IPS-18c (cell line): Measurements from ENCODE around the gene MAGI2.

Experiments
- H3K4me3 ChIP-seq: 2 replicates; pipeline ENCODE4 v1.7.0; 2013; ENCODE audit warnings: low read depth, mild to moderate bottlenecking, low read length, moderate library complexity; ENCODE audit not compliant: insufficient read depth
- H3K9me3 ChIP-seq: one replicate; pipeline ENCODE4 v1.6.1; 2013; ENCODE audit warnings: mild to moderate bottlenecking, low read length, moderate library complexity; ENCODE audit not compliant: control insufficient read depth, insufficient read depth

The MAGI2 gene

GRCh38 chr7:79258826-79259225 is 194.6 kb downstream of the MAGI2 start:
- no peaks in the 10 kb centered on the region for H3K9me3 ChIP-seq
- no peak overlapping the region for H3K4me3 ChIP-seq

GRCh38 chr7:79257959-79258358 is 195.5 kb downstream of the MAGI2 start:
- H3K4me3 ChIP-seq: no peak overlapping the region
- H3K9me3 ChIP-seq: no peaks in the 10 kb centered on the region

DNA sequence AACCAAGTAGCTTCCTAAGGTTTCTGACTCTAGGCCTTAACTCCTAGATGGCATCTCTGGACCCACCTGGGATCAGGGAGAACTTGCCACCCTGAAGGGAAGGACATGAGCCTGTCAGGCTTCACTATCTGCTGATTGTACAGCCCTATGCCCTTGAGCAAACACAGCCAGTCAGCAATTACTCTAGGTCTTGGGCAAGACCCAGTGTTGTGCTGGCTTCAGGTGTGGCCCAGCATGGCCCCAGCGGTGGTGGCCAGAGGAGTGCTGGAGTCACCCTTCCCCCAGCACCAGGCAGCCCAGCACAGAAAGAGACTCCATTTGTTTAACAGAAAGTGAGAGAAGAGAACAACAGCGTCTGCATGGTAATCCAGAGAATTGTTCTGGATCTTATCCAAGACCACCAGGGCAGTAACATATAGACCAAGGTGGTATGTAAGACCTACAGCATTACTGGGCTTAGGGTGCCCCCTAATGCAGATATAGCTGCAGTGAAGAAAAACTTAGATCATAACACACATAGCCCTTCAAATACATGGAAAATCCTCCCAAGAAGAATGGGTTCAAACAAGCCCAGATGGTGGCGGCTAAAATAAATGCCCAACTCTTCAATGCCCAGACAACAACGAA is 207.7 kb downstream of the MAGI2 start:
- no peaks in the 10 kb centered on the region for H3K9me3 ChIP-seq
- H3K4me3 ChIP-seq: no peak overlapping the region

DNA sequence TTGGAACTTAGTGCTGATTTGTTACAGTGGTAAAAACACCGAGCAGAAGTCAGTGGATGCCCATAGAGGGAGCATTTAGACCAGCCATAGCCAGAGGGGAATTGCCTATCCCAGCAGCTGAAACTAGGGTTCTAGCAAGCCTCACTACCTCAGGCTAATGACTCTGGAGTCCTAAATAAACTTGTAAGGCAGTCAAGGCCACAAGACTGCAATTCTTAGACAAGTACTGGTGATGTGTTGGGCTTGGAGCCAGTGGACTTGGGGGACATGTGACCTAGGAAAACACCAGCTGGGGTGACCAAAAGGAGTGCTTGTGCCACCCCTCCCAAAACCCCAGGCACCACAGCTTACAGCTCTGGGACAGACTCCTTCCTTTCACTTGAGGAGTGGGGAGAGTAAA is 209.0 kb downstream of the MAGI2 start:
- Histone ChIP-seq H3K9me3 (no peaks in the 10 kb centered on the region), H3K4me3 (no peak overlapping the region)

DNA sequence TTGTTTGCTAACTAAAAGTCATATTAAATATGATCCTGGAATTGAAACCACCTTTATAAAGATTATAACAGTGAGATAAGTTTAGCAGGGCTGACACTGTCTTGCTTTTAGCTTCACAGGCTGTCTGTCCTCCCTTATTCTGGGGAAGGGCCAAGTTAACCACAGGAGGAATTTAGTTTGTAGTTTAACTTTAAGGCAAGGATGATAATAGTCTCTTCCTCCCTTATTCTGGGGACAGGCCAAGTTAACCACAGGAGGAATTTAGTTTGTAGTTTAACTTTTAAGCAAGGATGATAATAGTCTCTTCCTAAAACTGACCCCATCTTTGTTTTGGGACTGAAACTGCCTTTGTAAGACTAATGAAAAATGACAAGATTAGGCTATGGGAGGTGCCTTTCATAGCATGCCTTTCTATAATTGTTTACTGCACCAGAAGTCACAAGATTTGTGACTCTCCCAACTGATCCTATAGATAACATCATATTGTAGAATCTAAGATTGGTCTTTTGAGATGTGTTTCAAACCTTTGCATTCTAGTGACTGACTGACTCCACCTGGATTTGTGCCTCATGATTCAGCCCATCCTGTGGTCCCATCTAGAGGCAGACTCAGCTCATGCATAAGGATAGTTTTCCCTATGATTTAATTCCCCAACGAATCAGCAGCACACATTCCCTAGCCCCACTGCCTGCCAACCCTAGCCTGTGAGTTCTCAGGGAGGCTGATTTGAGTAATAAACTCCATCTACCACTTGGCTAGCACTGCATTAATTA is 212.0 kb downstream of the MAGI2 start:
- Histone ChIP-seq H3K9me3 (no peaks in the 10 kb centered on the region), H3K4me3 (no peak overlapping the region)

- Histone ChIP-seq H3K9me3 (no peaks in the 10 kb centered on the region), H3K4me3 (no peak overlapping the region)
These were observed 213.1 kb downstream of the MAGI2 start for GRCh38 chr7:79240413-79240812.

GRCh38 chr7:79236352-79237028 is 217.0 kb downstream of the MAGI2 start:
- no peak overlapping the region for H3K4me3 ChIP-seq

GRCh38 chr7:79227044-79227443 is 226.4 kb downstream of the MAGI2 start:
- H3K9me3 ChIP-seq: no peaks in the 10 kb centered on the region
- H3K4me3 ChIP-seq: no peak overlapping the region

More at GRCh38 chr7:79236352-79237028, 217.0 kb downstream of the MAGI2 start:
- no peaks in the 10 kb centered on the region for H3K9me3 ChIP-seq

DNA sequence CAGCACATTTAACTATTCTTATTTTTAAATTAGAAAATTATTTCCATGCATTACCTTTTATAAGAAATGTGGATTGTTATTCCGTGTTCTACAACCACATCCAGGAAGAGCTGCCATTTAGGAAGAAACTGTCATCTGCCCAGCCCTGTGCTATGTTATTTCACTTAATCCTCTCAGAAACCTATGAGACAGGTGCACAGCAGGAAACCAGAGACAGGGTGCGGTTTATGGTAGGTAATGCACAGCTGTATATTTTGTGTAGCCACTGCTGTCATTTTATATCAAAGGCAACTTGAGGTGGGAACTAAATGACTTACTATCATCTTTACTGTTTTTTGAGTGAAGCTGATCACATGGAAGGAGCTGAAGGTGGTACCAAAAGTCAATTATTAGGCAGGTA is 232.3 kb downstream of the MAGI2 start:
- no peak overlapping the region for H3K4me3 ChIP-seq
- no peaks in the 10 kb centered on the region for H3K9me3 ChIP-seq

DNA sequence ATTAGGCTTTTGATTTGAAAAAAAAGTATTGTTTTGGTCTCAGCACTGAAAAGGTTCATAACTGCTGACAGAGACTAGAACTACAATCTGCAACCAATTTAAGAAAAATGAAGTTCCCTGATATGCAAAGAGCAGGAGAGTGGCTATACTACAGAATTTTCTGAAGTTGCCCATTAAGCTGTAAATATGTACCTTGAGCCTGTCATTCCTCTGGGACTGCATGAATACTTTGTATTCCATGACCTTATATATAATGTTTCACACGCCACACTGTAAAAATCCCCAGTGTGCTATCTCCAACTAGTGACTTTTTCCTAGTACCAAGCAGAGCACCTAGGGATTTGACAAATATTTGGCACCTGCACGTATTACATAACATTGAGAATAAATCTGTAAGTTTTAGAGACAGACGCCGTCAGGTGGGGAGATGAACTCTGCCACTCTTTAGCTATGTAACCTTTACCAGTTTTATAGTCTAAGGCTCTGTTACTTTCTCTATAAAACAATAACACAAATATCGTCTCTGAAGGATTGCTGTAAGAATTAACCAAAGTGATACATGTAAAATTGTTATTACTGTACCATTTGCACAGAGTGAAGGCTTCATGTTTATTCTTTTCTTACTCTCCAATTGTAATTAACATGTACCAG is 235.4 kb downstream of the MAGI2 start:
- Histone ChIP-seq H3K9me3 (no peaks in the 10 kb centered on the region), H3K4me3 (no peak overlapping the region)

- H3K9me3 ChIP-seq: no peaks in the 10 kb centered on the region
- H3K4me3 ChIP-seq: no peak overlapping the region
These were observed 236.0 kb downstream of the MAGI2 start for GRCh38 chr7:79217468-79217867.

GRCh38 chr7:79216236-79216635 is 237.2 kb downstream of the MAGI2 start:
- Histone ChIP-seq H3K9me3 (no peaks in the 10 kb centered on the region), H3K4me3 (no peak overlapping the region)

- Histone ChIP-seq H3K9me3 (no peaks in the 10 kb centered on the region), H3K4me3 (no peak overlapping the region)
These were observed 241.1 kb downstream of the MAGI2 start for GRCh38 chr7:79212334-79212733.

- no peak overlapping the region for H3K4me3 ChIP-seq
- no peaks in the 10 kb centered on the region for H3K9me3 ChIP-seq
These were observed 241.7 kb downstream of the MAGI2 start for GRCh38 chr7:79211724-79212123.

DNA sequence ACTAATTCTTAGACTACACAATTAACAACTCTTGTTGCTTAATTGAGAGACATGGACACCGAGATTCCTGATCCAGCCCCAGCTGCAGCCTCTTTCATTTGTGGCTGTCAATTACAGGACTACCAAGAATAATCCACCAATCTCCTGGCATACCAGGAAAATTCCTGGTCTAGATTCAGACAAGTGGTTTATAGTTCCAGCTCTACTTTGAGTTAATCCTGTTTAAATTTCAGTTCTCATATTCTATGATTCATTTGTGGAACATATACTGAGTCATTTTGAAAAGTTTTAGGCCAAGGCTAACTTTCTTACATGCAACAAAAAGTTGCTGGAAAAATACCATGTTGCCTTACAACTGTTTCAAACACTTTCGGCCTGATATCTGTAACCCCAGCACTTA is 253.5 kb downstream of the MAGI2 start:
- H3K4me3 ChIP-seq: no peak overlapping the region

DNA sequence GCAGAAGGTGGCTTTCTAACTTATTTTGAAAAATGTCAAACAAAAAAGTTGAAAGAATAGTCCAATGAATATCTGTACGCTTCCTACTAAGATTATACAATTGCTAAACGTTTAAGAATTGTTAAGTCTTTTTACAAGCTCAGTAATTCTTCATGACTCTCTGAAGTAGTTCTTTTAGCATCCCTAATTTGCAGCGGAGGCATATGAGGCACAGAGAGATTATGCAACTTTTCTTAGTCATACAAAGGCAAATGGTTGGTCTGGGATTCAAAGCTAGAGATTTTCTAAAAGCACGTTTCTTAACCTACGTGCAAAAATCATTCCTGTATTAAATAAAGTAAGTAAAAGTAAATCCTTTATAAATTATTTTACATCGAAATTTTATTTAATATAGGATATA is 254.2 kb downstream of the MAGI2 start:
- no peak overlapping the region for H3K4me3 ChIP-seq
- no peaks in the 10 kb centered on the region for H3K9me3 ChIP-seq

More for the DNA sequence above, 253.5 kb downstream of the MAGI2 start:
- no peaks in the 10 kb centered on the region for H3K9me3 ChIP-seq

DNA sequence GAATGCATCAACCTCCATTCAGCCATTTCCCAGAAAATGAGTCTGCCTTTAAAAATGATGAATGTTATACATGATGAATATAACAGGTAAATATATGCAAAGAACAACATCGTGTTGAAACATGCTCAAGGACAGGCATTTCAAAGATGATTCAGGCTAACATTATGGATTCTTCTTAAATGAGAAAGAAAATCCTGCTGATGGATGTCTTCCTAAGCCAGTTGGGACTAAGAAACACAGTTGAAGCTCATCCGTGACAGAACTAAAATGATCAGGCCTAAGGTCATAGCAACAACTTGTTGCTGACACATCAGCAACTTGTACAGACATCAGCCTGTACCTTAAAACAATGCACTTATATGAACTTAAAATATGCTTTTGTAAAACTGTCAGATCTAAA is 267.9 kb downstream of the MAGI2 start:
- no peak overlapping the region for H3K4me3 ChIP-seq

DNA sequence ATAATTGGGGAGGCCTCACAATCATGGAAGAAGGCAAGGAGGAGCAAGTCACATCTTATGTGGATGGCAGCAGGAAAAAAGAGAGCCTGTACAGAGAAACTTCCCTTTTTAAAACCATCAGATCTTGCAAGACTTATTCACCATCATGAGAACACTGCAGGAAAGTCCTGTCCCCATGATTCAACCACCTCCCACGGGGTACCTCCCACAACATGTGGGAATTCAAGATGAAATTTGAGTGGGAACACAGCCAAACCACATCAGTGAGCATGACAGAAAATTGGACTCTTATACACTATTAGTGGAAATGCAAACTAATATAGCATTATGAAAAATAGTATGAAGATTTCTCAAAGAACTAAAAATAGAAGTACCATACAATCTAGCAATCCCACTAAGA is 271.2 kb downstream of the MAGI2 start:
- no peaks in the 10 kb centered on the region for H3K9me3 ChIP-seq
- H3K4me3 ChIP-seq: no peak overlapping the region

More for the DNA sequence above, 267.9 kb downstream of the MAGI2 start:
- no peaks in the 10 kb centered on the region for H3K9me3 ChIP-seq
